ENCODE results near the gene PRELP.

The PRELP gene

DNA sequence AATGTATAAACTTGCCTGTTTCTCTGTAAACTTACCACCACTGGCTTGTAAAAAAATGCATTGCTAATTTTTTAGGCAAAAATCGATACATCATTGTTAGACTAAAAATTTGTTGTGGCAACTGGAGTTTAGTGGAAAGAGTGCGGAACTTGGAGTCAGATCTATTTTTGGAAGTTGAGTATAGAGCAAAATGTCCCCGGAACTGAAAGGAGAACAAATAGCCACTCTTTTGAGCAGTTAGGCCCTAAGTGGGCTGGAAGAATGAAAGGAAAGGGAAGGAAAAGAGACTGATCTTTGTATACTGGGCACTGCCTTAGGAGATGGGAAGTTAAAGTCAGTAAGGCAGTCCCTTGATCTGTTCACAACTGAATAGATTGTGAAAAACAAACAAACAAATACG, 48.5 kb downstream of the PRELP start:
- no peak for DNase-seq (ENCODE audit: low read depth, low spot score)

DNA sequence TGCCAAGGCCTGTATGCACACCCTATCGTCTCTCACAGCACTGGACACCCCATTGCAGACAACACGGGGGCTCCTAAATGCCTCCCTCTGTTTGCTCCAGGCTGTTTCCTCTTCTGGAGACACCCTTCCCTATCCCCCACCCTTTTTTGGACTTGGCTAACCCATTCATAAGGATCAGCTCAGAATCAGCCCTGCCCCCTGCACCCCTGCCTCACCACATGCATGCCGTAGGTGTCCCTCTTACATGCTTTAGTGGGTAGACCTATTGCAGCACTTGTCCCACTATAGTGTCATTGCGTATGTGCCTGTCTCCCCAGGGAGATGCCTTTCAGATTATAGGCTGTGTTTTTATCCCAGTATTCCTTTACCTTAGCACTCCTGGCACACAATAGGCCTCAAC, 49.2 kb downstream of the PRELP start:
- no peak for DNase-seq (ENCODE audit: low read depth, low spot score)

DNA sequence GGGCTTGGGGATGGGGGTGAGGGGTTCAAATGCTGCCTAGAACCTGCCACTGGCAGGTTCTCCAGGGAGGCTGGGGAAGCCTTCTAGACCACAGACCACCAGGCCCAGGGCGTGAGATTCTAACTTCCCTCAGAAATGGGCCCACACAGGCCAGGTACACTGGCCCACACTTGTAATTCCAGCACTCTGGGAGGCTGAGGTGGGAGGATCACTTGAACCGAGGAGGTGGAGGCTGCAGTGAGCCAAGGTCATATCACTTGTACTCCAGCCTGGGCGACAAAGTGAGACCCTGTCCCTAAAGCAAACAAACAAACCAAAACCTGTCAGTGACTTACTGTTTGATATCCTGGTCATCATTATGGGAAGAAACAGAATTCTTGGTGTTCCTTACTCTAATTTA, 50.1 kb downstream of the PRELP start:
- DNase-seq (ENCODE audit: low read depth, low spot score): no peak

DNA sequence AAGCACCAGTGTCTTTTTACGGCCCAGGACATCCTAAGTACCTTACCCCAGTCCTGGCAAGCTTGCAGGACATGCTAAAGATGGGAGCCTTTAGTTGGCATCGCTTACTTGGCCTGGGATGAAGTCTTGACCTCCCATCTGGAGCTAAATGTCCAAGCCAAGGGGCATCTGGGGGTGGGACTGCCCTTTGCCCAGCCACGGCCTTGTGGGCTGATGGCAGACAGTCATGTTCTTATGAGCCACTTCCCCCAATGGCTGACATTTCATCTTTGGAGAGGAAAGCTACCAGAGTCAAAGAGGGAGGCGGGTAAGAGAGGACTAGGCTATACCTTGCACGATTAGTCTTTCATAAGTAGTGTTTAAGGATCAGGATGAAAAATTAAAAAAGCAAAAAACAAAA, 50.5 kb downstream of the PRELP start:
- no peak for DNase-seq (ENCODE audit: low read depth, low spot score)

DNA sequence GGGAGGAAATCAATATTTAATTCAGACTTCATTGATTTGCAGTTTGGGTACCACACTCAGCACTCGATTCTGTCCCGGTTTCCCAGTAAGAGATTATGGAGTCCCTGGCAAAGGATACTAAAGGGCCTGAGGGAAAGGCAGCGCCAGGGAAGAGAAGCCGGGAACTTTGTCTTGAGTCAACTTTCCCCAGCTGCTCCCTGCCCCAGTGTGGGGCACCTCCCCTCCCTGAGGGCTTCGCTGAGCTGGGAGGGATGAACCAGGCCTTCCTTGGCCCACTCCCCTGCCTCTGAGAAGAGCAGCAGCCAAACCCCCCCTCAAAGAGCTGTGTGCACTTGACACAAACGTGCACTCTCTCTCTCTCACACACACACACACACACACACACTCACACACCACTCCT, 51.0 kb downstream of the PRELP start:
- no peak for DNase-seq (ENCODE audit: low read depth, low spot score)

DNA sequence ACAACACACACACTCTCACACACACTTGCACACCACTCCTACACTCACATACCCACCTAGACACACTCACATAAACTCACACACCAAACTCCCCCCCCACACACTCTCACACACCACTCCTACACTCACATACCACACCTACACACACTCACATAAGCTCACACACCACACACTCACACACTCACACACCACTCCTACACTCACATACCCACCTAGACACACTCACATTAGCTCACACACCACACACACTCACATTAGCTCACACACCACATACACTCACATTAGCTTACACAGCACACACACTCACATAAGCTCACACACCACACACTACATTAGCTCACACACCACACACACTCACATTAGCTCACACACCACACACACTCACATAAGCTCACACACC, 51.4 kb downstream of the PRELP start:
- no peak for DNase-seq (ENCODE audit: low read depth, low spot score)

DNA sequence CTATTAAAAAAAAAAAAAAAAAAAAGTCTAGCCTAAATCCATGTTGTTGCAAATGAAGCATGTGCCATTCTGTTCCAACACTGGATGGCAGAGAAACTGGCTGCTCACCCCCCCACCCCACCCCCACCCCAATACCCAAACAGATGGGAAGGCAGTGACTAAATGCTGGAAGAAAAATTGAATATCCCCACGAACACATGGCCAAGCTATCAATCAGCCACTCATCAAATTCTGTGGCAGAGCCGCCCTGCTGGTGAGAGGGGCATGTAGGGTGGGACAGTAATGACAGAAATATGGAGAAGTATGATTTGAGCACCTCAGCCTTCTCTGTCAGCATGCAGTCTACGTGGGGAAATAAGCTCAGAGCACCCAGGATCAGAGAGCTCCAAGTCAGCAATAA, 52.5 kb downstream of the PRELP start:
- no peak for DNase-seq (ENCODE audit: low read depth, low spot score)

DNA sequence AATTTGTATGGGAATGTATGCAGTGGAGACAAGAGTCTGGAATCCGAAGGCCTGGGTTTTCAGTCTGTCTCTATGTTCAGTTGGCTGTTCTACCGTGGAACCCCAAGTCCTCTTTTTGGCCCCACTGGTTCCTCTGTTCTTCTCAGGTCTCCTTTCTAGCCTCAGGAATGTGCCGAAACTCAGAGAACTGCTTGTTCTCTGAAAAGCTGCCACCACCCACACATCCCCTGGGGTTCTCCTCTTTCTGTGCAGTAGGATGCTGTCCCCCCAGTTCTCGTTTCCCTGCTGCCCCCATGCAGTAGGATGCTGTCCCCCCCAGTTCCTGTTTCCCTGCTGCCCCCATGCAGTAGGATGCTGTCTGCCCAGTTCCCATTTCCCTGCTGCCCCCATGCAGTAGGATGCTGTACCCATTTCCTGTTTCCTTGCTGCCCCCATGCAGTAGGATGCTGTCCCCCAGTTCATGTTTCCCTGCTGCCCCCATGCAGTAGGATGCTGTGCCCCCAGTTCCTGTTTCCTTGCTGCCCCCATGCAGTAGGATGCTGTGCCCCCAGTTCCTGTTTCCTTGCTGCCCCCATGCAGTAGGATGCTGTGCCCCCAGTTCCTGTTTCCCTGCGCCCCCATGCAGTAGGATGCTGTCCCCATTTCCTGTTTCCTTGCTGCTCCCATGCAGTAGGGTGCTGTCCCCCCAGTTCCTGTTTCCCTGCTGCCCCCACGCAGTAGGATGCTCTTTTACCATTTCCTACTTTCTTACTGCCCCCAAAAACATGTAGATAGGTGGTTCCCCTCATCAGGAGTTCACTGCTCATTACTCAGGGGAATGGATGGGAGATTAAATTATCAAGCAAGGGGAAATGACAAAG, 53.6 kb downstream of the PRELP start:
- DNase-seq (ENCODE audit: low read depth, low spot score): no peak

DNA sequence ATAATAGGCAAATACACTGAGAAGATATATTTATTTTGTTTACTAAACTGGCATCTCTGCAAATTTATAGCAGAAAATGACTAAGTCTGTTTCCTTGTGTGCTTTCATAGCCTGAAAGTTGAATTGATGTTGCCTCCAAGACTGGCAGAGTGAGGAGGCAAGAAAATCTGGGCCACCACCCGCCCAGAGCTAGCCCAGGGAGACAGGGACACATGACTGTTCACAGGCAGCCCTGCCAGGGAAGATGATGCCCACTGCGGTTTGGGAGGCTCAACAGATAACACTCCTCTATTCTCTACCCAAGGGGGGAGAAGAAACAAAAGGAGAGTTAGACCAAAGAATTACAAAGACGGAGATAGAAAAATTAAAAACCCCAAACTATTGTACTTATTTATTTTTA, 55.5 kb downstream of the PRELP start:
- no peak for DNase-seq (ENCODE audit: low read depth, low spot score)

DNA sequence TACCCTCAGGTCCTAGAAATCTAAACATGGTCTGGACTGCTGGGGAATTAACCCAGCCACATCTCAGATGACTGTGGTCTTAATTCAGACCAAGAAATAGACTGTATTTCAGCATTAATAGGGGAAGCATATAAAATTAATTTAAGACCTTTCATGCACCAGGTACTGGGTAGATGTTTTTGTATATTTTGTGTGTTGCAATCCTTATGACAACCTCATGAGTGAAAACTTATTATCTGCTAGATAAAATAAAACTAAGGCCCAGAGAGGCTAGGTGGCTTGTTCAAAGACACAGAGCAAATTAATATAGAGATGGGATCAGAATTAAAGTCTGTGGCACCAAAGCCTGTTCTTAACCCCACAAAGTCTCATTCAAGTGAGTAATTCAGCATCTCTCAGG, 58.4 kb downstream of the PRELP start:
- no peak for DNase-seq (ENCODE audit: low read depth, low spot score)

DNA sequence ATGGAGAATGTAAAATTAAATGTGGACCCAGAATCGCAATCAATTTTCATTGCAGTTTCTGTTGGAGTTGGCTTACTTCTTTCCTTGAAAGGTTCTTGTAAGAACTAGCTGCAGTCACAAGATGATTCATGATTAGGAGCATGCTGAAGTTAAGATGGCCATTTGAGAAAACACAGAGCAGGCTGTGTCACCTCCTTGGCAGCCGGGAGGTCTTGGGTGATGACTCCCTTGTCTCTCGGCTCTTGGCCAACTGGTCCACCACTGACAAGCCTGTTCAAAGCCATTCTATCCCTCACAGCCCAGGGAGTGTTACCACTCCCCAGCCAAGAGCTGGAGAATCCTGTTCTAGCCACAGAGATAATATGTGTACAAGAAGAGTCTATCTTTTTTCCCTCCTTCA, 58.9 kb downstream of the PRELP start:
- no peak for DNase-seq (ENCODE audit: low read depth, low spot score)

DNA sequence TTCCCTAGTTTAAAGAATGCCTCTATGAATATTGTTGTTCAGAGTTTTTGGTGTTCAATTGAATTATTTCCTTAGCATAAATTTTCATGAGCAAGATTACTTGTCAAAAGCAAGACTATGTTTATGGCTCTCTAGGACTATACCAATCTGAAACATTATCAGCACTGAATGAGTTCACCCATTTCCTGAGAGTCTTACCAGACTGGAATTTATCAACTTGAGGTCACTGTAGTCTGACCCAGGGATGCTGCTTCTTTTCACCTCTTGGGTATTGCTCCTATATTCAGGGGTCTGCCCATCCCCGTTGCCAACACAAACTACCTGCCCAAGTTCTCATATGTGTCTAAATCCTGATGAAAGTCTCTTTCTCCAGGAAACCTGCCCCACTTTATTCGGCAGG, 61.0 kb downstream of the PRELP start:
- DNase-seq (ENCODE audit: low read depth, low spot score): no peak

DNA sequence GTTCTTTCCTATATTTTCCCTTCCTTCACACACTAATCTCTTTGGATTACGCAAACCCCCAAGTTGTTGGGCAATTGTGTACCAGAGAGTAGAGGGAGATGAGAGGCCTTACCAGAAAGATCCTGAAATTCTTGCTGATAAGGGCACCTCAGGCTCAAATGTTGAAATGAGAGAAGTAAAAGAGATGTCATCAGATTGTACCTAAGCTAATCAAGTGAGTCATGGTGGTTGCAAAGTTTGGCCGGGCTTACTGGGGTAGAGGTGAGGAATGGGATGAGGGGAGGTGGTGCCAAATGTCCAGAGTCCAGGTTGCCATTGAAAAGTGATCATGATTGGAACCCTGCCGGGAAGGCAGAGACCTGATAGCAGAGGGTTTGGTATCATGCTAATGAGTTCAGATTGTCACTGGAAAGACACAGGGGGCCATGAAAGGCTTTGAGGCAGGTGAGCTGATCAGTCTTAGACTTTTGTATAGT, 61.4 kb downstream of the PRELP start:
- no peak for DNase-seq (ENCODE audit: low read depth, low spot score)

DNA sequence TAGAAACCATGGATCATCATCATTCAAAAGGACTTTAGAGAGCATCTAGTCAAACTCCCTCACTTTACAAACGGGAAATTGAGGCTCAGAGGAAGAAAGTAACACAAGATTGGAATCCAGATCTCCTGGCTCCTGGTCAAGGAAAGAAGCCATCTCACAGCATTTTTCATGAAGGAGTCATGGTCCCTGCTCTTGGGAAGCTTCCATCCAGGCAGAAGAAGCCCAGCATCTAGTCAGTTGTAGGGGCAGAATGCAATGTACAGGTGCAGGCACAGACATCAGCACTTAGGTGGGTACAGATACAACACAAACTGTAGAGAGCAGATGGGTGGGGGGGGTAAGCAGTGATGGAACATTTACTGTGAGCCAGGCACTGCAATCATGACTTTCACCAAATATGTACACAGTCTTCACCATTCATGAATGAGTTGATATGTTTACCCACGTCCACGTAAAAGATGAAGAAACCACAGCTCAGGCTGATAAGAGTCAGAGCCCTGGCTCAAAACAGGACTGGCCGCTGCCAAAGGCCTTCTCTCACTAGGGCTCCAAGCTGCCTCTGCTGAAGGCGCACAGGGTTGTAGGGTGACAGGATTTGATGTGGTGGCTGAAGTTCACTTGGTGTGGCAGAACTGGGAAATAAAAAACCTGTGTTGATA, 62.3 kb downstream of the PRELP start:
- no peak for DNase-seq (ENCODE audit: low read depth, low spot score)

DNA sequence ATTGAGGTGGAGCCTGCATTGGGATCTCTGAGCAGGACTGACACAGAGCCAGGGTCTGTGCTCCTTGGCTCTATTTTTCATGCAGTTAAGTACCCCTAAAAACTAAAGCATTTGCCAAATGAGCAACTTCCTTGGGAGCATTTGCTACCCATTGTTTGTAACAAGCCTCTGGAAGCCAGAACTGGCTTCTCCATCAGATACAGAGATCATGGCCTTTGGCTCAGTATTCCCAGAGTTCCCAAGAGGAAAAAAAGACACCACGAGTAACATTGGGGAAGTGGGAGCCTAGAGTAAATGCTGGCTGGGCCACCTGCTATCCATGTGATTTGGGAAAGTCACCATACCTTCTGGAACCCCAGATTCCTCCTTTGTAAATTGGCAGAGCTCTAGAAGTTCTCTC, 63.1 kb downstream of the PRELP start:
- no peak for DNase-seq (ENCODE audit: low read depth, low spot score)

DNA sequence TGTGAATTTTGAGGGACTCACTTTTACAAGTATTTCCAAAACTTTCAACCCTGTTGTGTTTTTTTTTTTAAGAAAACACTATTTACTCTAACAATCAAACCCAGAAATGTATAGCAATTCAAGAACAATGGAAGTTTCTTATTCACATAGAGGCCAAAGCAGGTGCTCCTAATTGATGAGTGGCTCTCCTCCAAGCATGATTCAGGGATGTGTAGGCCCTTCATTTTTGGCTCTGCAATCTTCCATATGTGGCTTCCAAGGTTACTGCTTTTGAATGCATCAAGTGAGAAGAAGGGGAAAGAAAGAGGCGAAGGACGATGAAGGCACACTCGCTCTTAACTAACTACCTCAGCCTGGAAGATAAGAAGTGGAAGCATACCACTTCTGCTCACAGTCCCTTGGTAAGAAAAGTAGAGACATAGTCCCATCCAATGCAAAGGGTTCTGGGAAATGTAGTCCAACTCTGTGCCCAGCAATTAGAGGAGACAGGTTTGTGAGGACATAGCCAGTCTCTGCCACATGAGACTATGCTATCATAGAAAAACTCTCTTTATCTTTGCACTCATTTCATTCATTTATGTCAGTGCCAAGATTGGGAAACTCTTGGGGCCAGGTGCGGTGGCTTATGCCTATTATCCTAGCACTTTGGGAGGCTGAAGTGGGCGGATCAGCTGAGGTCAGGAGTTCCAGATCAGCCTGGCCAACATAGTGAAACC, 64.4 kb downstream of the PRELP start:
- DNase-seq (ENCODE audit: low read depth, low spot score): no peak
